GM12878 (cell line): ENCODE measurements around the gene PRLH. TPM values are rescaled to one million over a fixed set of nuclear protein-coding genes. Genes with fewer than 3 reads are reported as not detected.

Source experiments
- ATAC-seq: fragments of 200-7000 bp; cut with Tn5 transposase; 3 replicates; pipeline ENCODE4 v1.9.1; 2020; ENCODE audit warnings: mild to moderate bottlenecking, moderate library complexity
- BruUV-seq: library from RNA; stranded (reverse); fragments of 400-500 nt; replicated peaks from 2 replicates; lab custom pipeline; 2021; lab: Mats Ljungman, UMichigan
- CTCF ChIA-PET: fragments of 300-600 bp; sonication (Branson Sonifier 250); formaldehyde crosslinking; extraction: SDS; loops from one replicate; lab custom pipeline; 2021; ENCODE audit warnings: inconsistent platforms; lab: Yijun Ruan, JAX
- POLR2A ChIA-PET: fragments of 350-600 bp; formaldehyde crosslinking; extraction: SDS; loops from one replicate; lab custom pipeline; 2021; ENCODE audit warnings: inconsistent platforms; lab: Charles Lee
- RAD21 ChIA-PET: fragments of 300-600 bp; sonication (Branson Sonifier 250); formaldehyde crosslinking; loops from one replicate; lab custom pipeline; 2023; ENCODE audit warnings: antibody characterized with exemption; ENCODE audit not compliant: unreplicated experiment; lab: Charles Lee
- SMC1A ChIA-PET: fragments of 300-600 bp; sonication (Branson Sonifier 250); formaldehyde crosslinking; loops from one replicate; lab custom pipeline; 2023; ENCODE audit not compliant: unreplicated experiment, uncharacterized antibody; lab: Charles Lee
- DNase-seq: peaks from one replicate; pipeline ENCODE4 v3.0.0-alpha.2; 2011; ENCODE audit warnings: low read depth, low spot score
- FAIRE-seq: peaks from 3 replicates; lab custom pipeline; 2011; peaks lifted over from hg19 to GRCh38; lab: Jason Lieb, UNC
- H2AFZ ChIP-seq: 2 replicates; pipeline ENCODE4 v1.6.0; 2011; ENCODE audit warnings: low read depth, low read length, control low read depth; ENCODE audit not compliant: control insufficient read depth
- H3K27ac ChIP-seq: 2 replicates; pipeline ENCODE4 v1.5.1; 2011; ENCODE audit warnings: control low read depth; ENCODE audit not compliant: control insufficient read depth, insufficient read depth
- H3K27me3 ChIP-seq, 2 experiments: replicated peaks in 1 of 2; 2 replicates each; pipeline versions ENCODE4 v1.6.0 to v1.6.1; 2011; ENCODE audit warnings: low read length in 1 of 2; ENCODE audit not compliant: control insufficient read depth in 2 of 2, insufficient read depth in 2 of 2
- H3K36me3 ChIP-seq, 2 experiments: 2 replicates each; pipeline ENCODE4 v1.5.1; 2011; ENCODE audit warnings: low read length in 1 of 2; ENCODE audit not compliant: control insufficient read depth in 2 of 2, insufficient read depth in 2 of 2
- H3K4me1 ChIP-seq: 2 replicates; pipeline ENCODE4 v1.6.1; 2011; ENCODE audit warnings: mild to moderate bottlenecking, low read length, moderate library complexity, mixed read lengths; ENCODE audit not compliant: control insufficient read depth, insufficient read depth
- H3K4me2 ChIP-seq: 2 replicates; pipeline ENCODE4 v1.6.0; 2011; ENCODE audit warnings: control low read depth; ENCODE audit not compliant: control insufficient read depth, insufficient read depth
- H3K4me3 ChIP-seq: fragments of 200-600 bp; sonication (generic); 2 replicates; pipeline ENCODE4 v1.5.1; 2016
- H3K79me2 ChIP-seq: 2 replicates; pipeline ENCODE4 v1.6.0; 2011; ENCODE audit warnings: low read length; ENCODE audit not compliant: control insufficient read depth, insufficient read depth
- H3K9ac ChIP-seq: 2 replicates; pipeline ENCODE4 v1.8.0; 2011; ENCODE audit warnings: low read length, control low read depth, mixed read lengths; ENCODE audit not compliant: control insufficient read depth, insufficient read depth
- H3K9me3 ChIP-seq: replicated peaks from 3 replicates; pipeline ENCODE4 v1.5.1; 2011; ENCODE audit warnings: mild to moderate bottlenecking, low read length; ENCODE audit not compliant: control insufficient read depth, insufficient read depth
- H4K20me1 ChIP-seq: 2 replicates; pipeline ENCODE4 v1.6.0; 2011; ENCODE audit not compliant: control insufficient read depth, insufficient read depth
- CHD1 ChIP-seq: IDR thresholded peaks from 2 replicates; pipeline ENCODE4 v1.6.1; 2012; ENCODE audit warnings: low read depth, low read length, improper control_type of control experiment
- EP300 ChIP-seq, 2 experiments: fragments of 150-350 bp in 1 of 2; IDR thresholded peaks; 2 replicates each; pipeline ENCODE4 v1.6.1; 2011 to 2012; ENCODE audit warnings: low read depth in 2 of 2, low read length in 2 of 2, borderline replicate concordance in 1 of 2, improper control_type of control experiment in 1 of 2, inconsistent platforms in 1 of 2; ENCODE audit not compliant: control insufficient read depth in 1 of 2
- HDAC2 ChIP-seq: fragments of 200-600 bp; sonication (generic); IDR thresholded peaks from 2 replicates; pipeline ENCODE4 v1.6.1; 2017
- HSF1 ChIP-seq: fragments of 150-350 bp; IDR thresholded peaks from 2 replicates; pipeline ENCODE4 v1.6.1; 2014; ENCODE audit warnings: mild to moderate bottlenecking, low read depth, low read length
- IRF3 ChIP-seq: fragments of 450-650 bp; IDR thresholded peaks from 2 replicates; pipeline ENCODE4 v1.6.1; 2014; ENCODE audit warnings: mild to moderate bottlenecking
- MTA3 ChIP-seq: IDR thresholded peaks from 2 replicates; pipeline ENCODE4 v1.6.1; 2012; ENCODE audit warnings: low read length, inconsistent platforms, borderline replicate concordance
- PAX5 ChIP-seq: IDR thresholded peaks from 2 replicates; pipeline ENCODE4 v1.6.1; 2011; ENCODE audit warnings: low read depth, low read length, borderline replicate concordance
- RCOR1 ChIP-seq: conservative IDR thresholded peaks from 2 replicates; pipeline ENCODE4 v1.6.1; 2012; ENCODE audit warnings: low read depth, low read length, improper control_type of control experiment
- SMAD1 ChIP-seq: fragments of 450-650 bp; IDR thresholded peaks from 2 replicates; pipeline ENCODE4 v1.6.1; 2018; ENCODE audit warnings: mild to moderate bottlenecking, low read depth; ENCODE audit not compliant: partially characterized antibody
- SPI1 ChIP-seq: IDR thresholded peaks from 2 replicates; pipeline ENCODE4 v1.6.1; 2011; ENCODE audit warnings: low read depth, mild to moderate bottlenecking, low read length, moderate library complexity, borderline replicate concordance; ENCODE audit not compliant: insufficient read depth
- ZBTB40 ChIP-seq: fragments of 450-650 bp; IDR thresholded peaks from 2 replicates; pipeline ENCODE4 v1.6.1; 2016; ENCODE audit warnings: mild to moderate bottlenecking, moderate library complexity, borderline replicate concordance
- WGBS: methylation state at CpG from one replicate; pipeline ENCODE4 v1.1.6; 2016; ENCODE audit warnings: low lambda C conversion rate; ENCODE audit not compliant: insufficient replicate concordance, insufficient coverage; ENCODE audit errors: missing lambda C conversion rate; 5-methylcytosine and 5-hydroxymethylcytosine counted together
- in situ Hi-C: fragments of 300-500 bp; cut with MboI; formaldehyde crosslinking; loops from 9 replicates; pipeline ENCODE4 v1.14.3; 2018; ENCODE audit warnings: mixed read lengths
- intact Hi-C: fragments of 100-400 bp; cut with micrococcal nuclease; formaldehyde crosslinking; loops from one replicate; pipeline ENCODE4 v1.14.2; 2022; ENCODE audit not compliant: unreplicated experiment
- polyA plus RNA-seq, 11 experiments: library from polyadenylated mRNA; depleted of rRNA in 4 of 11; unstranded in 6 of 11; stranded (reverse) in 5 of 11; fragments of >200 nt; fragmentation: Nextera tagmentation in 4 of 11; fragmentation: Illumina TruSeq in 1 of 11; extraction: Ambion mirVana in 4 of 11; extraction: Trizol in 1 of 11; gene quantifications; 1 replicate in 1 of 11; 2 replicates in 10 of 11; pipeline versions ENCODE4 v1.2.1 to v1.2.3, GENCODE V29; 2011 to 2016; ENCODE audit warnings: inconsistent platforms in 2 of 11, missing spikeins in 2 of 11, low read depth in 1 of 11
- total RNA-seq, 4 experiments: library from RNA; depleted of rRNA in 3 of 4; stranded (reverse); fragments of >200 nt in 3 of 4; fragmentation: Illumina TruSeq in 1 of 4; extraction: Trizol in 1 of 4; gene quantifications; 2 replicates each; pipeline versions ENCODE4 v1.2.1 to v1.2.3, GENCODE V29; 2013 to 2021
- TF ChIP-seq, protein P1 (sequence below): fragments of 450-650 bp; IDR thresholded peaks from 2 replicates; pipeline ENCODE4 v1.6.1; 2018; ENCODE audit warnings: borderline replicate concordance, mild to moderate bottlenecking; ENCODE audit not compliant: partially characterized antibody
- TF ChIP-seq, protein P2 (sequence below): IDR thresholded peaks from 2 replicates; pipeline ENCODE4 v1.6.1; 2011; ENCODE audit warnings: borderline replicate concordance, low read depth, mild to moderate bottlenecking, moderate library complexity, low read length; ENCODE audit not compliant: insufficient read depth, poor library complexity, severe bottlenecking

The PRLH gene
- total and polyA plus RNA-seq, 10 of the 15 experiments (the other 5 are each of a cell fraction or from before 2014, with no cell fraction given) = not detected

DNA sequence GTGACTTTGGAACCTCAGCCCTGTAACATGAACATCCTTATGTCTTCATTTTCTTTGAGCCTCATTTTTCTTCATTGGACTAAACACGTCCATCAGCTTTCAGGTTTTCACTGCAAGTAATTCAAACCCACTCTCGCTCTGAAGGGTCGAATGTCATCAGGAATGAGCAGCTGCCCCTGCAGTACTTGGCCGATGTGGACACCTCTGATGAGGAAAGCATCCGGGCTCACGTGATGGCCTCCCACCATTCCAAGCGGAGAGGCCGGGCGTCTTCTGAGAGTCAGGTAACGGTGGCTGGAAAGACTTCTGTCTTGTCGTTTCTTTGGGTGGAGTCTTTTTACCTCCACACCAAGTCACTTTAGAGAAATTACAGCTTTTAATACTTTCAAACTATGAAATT, 39.1 kb upstream of the PRLH start:
- POLR2A ChIA-PET = no interaction called here
- TF ChIP-seq ZBTB40 (no peak), SMAD1 (no peak), MTA3 (no peak), PAX5 (no peak), CHD1 (no peak), IRF3 (no peak), HDAC2 (no peak), HSF1 (no peak), RCOR1 (no peak), SPI1 (no peak), EP300 (IDR thresholded peaks at IDR 0.05; ENCODE audit: borderline replicate concordance in 1 of 2, control insufficient read depth in 1 of 2, low read depth in 2 of 2, low read length in 2 of 2) (no peak)
- TF ChIP-seq, protein P1, sequence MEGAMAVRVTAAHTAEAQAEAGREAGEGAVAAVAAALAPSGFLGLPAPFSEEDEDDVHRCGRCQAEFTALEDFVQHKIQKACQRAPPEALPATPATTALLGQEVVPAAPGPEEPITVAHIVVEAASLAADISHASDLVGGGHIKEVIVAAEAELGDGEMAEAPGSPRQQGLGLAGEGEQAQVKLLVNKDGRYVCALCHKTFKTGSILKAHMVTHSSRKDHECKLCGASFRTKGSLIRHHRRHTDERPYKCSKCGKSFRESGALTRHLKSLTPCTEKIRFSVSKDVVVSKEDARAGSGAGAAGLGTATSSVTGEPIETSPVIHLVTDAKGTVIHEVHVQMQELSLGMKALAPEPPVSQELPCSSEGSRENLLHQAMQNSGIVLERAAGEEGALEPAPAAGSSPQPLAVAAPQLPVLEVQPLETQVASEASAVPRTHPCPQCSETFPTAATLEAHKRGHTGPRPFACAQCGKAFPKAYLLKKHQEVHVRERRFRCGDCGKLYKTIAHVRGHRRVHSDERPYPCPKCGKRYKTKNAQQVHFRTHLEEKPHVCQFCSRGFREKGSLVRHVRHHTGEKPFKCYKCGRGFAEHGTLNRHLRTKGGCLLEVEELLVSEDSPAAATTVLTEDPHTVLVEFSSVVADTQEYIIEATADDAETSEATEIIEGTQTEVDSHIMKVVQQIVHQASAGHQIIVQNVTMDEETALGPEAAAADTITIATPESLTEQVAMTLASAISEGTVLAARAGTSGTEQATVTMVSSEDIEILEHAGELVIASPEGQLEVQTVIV = no peak
- TF ChIP-seq, protein P2, sequence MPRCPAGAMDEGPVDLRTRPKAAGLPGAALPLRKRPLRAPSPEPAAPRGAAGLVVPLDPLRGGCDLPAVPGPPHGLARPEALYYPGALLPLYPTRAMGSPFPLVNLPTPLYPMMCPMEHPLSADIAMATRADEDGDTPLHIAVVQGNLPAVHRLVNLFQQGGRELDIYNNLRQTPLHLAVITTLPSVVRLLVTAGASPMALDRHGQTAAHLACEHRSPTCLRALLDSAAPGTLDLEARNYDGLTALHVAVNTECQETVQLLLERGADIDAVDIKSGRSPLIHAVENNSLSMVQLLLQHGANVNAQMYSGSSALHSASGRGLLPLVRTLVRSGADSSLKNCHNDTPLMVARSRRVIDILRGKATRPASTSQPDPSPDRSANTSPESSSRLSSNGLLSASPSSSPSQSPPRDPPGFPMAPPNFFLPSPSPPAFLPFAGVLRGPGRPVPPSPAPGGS = no peak

More for the DNA sequence above, 39.1 kb upstream of the PRLH start:
- intact Hi-C loops = no loop called here
- in situ Hi-C loops = no loop called here
- no peaks in the 10 kb centered on the region for H4K20me1 ChIP-seq
- FAIRE-seq (no peak), ATAC-seq (no peak), DNase-seq (no peak)
- SMC1A ChIA-PET = no interaction called here
- RAD21 ChIA-PET = no interaction called here
- no peaks in the 10 kb centered on the region for H3K36me3 ChIP-seq
- peaks cover 21% of the 10 kb centered on the region for H3K4me1 ChIP-seq
- H3K27ac ChIP-seq = no peak overlapping the region
- no peak overlapping the region for H3K4me2 ChIP-seq
- WGBS = 94% methylated on average over 11 of the region's 11 CpGs
- no peak overlapping the region for H3K9ac ChIP-seq
- no peak overlapping the region for H3K4me3 ChIP-seq
- H3K79me2 ChIP-seq = no peaks in the 10 kb centered on the region
- BruUV-seq = no TSS peak
- CTCF ChIA-PET = no interaction called here
- no peaks in the 10 kb centered on the region for H3K9me3 ChIP-seq
- no peak overlapping the region for H2AFZ ChIP-seq
- no peaks in the 10 kb centered on the region for H3K27me3 ChIP-seq
